Measurements from ENCODE around the gene PLEKHG4B.
"Not testable (repeated sequence)": the region's sequence is repeated elsewhere in the genome, so short reads cannot be mapped to it uniquely, and the experiment has no call there.

The PLEKHG4B gene, protein sequence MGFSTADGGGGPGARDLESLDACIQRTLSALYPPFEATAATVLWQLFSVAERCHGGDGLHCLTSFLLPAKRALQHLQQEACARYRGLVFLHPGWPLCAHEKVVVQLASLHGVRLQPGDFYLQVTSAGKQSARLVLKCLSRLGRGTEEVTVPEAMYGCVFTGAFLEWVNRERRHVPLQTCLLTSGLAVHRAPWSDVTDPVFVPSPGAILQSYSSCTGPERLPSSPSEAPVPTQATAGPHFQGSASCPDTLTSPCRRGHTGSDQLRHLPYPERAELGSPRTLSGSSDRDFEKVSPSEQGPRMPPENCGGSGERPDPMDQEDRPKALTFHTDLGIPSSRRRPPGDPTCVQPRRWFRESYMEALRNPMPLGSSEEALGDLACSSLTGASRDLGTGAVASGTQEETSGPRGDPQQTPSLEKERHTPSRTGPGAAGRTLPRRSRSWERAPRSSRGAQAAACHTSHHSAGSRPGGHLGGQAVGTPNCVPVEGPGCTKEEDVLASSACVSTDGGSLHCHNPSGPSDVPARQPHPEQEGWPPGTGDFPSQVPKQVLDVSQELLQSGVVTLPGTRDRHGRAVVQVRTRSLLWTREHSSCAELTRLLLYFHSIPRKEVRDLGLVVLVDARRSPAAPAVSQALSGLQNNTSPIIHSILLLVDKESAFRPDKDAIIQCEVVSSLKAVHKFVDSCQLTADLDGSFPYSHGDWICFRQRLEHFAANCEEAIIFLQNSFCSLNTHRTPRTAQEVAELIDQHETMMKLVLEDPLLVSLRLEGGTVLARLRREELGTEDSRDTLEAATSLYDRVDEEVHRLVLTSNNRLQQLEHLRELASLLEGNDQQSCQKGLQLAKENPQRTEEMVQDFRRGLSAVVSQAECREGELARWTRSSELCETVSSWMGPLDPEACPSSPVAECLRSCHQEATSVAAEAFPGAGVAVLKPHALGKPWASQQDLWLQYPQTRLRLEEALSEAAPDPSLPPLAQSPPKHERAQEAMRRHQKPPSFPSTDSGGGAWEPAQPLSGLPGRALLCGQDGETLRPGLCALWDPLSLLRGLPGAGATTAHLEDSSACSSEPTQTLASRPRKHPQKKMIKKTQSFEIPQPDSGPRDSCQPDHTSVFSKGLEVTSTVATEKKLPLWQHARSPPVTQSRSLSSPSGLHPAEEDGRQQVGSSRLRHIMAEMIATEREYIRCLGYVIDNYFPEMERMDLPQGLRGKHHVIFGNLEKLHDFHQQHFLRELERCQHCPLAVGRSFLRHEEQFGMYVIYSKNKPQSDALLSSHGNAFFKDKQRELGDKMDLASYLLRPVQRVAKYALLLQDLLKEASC (N-terminal part only)

DNA sequence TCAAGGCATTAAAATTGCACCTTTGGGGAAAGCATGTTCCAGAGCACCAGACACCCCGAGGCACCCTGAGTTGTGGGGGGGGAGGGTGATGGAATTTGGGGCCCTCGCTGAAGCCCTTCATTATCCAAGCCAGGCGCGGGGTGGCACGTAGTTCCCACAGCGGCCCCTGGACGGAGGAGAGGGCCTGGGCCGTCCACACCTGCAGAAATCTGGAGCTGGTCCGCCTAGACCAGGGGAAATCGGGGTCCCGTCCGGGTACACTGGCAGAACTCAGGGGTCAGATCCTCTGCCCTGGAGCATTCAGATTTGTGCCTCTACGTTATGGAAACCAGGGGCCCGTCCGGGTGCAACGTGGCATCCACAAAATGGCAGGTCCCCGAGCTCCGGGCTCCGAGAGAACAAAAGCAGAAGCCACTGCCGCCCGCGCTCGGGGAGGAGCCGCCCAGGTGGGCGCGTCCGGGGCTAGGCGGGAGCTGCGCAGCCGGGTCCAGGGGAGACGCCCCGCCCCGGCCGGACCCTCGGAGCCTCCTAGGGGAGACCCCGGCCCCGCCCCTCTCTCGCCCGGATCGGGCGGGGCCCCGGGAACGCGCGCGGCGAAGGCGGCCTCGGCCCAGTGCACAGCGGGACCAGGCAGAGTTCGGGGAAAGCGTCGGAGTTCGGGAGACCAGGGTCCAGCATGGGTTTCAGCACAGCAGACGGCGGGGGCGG, at the start of gene PLEKHG4B:
Gene PLEKHG4B (plus strand): TSS at position 613 of the 708 bp plus-strand sequence. CDS start 64 bp downstream, at position 677.
- no peak for DNase-seq (ENCODE audit: low read depth)

DNA sequence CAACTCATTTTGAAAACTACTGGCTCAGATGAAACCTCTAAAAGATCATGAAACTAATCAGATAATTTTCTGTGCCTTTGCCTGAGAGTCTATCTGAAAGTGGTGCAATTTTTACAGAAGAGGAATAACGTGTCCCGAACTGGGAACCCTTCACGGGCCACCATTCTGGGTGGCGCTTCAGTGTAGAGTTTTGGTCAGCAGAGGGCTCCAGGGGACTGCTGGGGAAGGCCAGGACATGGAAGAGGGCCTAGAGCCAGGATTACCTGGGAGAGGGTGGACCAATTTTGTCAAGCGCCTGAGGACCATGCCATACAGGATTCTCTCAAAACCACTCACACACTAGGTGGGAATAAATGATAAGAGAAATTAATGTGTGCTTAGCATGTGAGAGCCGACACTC, 49.7 kb upstream of the PLEKHG4B start:
- DNase-seq (ENCODE audit: low read depth): no peak

DNA sequence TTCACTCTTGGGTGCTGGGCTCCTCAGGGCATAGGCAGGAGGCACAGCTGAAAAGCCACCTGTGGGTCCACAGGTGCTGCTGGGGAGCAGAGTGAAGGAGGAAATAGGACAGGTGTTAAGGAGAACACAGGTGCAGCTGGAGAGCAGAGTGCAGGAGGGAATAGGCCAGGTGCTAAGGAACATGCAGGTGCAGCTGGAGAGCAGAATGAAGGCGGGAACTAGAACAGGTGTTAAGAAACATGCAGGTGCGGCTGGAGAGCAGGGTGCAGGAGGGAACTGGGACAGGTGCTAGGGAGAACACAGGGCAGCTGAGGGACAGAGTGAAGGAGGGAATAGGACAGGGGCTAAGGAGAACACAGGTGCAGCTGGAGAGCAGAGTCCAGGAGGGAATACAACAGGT, 43.8 kb upstream of the PLEKHG4B start:
- DNase-seq (ENCODE audit: low read depth): no peak

DNA sequence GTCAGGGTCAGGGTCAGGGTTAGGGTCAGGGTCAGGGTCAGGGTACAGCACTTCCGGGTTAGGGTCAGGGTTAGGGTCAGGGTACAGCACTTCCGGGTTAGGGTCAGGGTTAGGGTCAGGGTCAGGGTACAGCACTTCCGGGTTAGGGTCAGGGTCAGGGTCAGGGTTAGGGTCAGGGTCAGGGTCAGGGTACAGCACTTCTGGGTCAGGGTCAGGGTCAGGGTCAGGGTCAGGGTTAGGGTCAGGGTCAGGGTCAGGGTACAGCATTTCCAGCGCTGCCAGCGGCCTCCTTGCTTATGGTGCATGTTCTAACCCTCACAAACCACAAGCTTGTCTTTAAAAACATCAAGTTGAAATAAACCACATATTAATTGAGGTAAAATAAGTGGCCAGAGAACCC, 42.4 kb upstream of the PLEKHG4B start:
- not testable (repeated sequence) for DNase-seq (ENCODE audit: low read depth)

DNA sequence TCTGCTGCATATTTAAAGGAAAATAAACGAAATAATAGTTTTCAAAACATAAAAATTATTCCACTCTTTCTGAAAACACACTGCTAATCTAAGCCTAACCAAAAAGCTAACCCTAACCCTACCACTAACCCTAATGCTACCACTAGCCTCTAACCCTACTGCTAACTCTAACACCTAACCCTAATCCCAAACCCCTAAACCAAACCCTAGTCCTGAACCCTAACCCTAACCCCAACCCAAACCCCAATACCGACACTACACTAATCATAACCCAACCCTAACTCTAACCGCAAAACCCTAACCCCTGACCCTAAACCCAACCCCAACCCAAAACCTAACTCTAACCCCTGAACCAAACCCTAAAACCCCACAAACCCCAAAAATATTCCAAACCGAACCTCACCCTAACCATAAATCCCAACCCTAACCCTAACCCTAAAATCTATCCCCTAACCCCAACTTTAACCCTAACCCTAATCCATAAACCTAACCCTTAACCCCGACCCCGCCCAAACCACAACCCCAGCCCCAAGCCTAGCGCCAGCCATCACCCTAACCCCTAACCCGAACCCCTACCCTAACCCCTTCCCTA, 41.9 kb upstream of the PLEKHG4B start:
- no peak for DNase-seq (ENCODE audit: low read depth)

DNA sequence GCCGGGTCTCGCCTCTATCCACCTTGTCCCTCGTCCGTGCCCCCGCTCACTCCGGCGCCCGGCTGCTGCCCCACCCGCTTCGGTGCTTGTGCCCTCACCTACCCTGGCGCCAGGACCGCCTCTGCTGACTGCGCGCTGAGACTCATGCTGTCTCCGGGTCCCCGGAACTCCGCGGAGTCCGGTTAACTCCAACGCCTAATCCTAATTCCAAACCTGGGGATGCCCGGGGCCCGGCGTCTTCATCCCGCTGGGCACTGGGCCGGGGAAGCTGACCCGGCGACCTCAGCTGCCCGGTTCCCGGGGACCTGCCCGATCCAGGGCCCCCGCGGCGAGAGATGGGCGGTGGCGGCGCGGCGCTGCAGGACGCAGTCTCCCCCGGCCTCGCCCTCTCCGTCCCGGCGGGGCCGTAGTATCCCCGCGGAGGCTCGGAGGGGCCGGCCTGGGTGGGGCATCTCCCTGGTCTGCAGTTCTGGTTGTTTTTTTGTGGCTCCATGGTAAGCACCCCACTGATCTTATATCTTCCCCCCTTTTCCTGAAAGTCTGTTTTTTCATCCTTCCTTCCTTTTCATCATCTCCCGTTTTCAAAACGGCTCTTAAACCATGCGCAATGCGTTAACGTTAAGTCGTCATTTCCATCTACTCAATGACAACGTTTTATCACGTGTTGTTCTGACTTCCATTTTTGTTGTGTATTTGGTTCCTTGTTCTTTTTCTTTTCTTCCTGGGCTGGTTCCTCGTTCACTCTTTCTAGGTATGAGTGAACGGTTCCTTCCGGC, 41.1 kb upstream of the PLEKHG4B start:
- no peak for DNase-seq (ENCODE audit: low read depth)

DNA sequence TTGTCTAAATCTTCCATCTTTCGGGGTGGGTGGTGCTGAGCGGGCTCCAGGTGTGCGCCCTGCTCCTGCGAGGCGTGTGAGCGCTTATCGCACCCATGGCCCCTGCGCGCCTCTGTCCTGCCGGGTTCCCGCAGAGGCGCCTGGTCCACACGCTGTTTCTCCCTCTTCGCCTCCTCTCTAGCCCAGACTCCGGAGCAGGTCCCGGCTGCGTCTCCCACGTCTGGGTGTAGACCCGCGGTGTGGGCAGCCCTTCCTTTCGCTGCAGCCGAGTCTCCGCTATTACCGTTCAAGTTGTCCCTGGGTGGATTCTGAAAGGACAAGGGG, 40.5 kb upstream of the PLEKHG4B start:
- no peak for DNase-seq (ENCODE audit: low read depth)

DNA sequence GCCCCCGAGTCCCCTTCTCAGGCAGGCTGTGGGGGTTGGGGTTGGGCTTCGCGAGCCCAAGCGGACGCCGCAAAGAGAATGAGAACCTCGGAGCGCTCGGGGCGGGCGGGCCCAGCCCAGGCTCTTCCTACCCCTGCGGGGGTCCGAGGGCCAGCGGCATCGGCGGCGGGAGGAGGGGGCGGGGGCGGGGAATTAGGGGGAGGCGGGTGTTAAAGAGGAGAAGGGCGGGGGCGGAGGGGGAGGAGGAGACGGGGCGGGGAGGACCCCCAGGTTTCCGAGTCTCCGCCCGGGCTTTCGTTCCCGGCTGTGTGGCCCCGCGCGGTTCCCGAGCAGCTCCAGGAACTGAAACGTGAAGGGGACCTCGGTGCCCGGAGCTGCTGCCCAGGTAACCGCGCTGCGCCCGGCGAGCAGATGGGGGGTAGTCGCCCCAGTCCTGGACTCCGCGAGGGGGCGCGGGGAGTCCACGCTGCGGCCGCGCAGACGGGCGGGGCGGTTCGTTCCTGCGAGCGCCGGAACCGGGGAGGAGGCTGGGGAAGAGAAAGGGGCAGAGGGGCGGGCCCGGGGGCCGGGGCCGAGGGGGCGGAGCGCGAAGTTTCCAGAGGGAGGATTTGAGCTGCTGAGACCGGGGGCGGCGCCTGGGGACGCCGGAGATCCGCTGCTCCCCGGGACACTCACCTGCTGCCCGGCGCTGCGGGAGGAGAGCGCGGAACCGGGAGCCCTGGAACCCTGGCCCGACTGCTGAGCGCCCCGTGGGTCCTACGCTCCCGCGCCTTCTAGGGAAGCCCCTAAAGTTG, 38.4 kb upstream of the PLEKHG4B start:
- DNase-seq (ENCODE audit: low read depth): no peak

DNA sequence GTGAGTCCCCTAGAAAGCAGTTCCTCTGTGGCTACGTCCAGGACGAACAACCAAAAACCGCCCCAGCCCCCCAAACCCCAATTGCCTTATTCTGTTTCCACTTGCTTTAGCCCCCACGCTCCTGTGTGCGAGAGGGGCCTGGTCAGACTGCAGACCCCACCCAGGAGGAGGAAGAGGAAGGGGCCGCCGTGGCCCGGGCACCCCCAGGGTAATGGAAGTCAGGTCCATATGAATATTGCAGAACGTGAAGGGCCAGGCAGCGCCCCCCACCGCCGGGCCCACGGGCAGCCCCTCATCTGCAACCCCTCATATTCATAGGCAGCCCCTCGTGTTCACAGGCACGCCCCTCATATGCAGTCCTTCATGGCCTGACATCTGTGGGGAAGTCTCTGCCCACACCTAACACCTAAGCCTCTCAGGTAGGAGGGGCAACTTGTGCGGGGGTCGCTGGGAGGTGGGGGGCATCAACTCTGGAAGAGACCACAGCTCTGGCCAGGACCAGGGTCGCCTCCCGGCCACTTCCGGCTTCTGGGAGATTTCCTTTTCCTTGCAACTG, 37.7 kb upstream of the PLEKHG4B start:
- no peak for DNase-seq (ENCODE audit: low read depth)

DNA sequence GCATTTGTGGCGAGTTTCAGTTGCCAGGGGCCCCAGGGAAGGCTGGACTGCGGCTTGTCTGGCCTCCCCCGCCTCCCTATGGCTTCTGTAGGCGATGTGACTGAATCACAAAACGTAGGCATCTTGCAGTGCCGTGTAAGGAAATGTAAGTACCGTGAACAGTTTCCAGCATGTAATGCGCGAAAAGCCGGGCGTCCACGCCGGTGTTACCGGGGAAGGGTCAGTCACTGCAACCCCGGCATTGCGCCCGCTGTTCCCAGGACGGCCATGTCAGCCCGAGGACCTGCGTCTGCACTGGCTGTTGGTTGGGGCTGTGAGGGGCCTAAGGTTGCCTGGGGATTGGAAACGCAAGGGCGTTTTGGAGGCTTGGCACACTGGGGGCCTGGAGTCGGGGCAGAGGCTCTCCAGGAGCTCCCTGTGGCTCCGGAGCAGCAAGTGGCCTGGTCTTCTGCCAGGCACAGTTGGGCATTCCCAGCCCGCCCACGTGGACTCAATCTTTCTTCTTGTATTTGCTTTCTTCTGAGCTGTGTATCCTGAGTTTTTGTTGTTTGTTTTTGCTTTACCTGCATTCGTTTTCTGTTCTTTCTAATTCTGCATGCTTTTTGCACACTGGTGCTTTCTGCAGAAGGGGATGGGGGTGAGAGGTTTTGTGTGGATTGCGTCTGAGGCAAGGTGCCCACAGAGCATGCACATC, 36.9 kb upstream of the PLEKHG4B start:
- DNase-seq (ENCODE audit: low read depth): no peak

DNA sequence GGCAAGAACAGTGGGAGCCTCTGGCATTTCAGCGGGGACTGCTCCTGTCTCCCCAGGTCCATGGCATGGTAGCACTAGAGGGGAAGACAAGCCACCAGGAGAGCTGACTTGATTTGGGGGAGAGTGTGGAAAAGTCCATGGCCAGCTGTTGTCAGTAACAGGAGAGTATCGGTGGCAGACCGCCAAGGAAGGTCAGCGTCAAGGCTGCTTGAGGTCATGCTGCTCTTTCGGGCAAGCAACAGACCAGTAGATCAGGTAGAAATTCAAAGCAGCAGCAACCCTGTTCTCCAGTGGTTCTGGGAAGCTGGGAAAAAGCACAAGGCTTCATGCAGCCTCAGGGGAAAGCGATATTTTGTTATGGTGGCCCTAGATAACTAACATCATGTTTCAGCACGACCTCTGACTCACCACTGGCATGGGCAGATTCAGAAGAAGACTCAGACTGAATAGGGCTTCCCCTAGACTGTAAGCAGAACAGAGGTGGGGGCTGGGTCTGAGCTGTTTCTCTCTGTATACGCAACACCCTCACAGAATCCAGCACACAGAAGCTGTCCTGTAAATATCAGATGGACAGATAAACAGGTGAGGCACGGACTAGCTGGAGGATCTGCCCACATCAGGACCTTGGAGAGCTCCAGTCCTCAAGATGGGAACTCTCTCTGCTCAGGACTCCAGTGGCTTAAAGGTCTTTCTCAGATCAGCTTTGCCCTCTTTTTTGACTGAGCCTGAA, 35.2 kb upstream of the PLEKHG4B start:
- DNase-seq (ENCODE audit: low read depth): no peak

DNA sequence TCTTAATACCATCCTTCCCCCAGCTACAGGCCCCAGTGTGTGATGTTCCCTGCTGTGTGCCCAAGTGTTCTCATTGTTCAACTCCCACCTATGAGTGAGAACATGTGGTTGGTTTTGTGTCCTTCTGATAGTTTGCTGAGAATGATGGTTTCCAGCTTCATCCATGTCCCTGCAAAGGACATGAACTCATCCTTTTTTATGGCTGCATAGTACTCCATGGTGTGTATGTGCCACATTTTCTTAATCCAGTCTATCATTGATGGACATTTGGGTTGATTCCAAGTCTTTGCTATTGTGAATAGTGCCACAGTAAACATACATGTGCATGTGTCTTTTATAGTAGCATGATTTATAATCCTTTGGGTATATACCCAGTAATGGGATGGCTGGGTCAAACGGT, 31.7 kb upstream of the PLEKHG4B start:
- DNase-seq (ENCODE audit: low read depth): not testable (repeated sequence)

DNA sequence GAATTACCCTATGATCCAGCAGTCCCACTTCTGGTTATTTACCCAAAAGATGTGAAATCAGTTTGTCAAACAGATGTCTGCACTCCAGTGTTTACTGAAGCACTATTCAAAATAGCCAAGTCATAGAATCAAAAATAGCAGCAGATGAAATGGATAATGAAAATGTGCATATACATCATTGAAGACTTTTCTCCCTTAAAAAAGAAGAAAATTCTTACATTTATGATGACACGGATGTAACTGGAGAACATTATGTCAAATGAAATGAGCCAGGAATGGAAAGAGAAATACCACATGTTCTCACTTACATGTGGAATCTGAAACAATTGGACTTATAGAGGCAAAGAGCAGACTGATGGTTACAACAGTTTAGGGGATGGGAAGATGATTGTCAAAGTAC, 21.5 kb upstream of the PLEKHG4B start:
- DNase-seq (ENCODE audit: low read depth): no peak

DNA sequence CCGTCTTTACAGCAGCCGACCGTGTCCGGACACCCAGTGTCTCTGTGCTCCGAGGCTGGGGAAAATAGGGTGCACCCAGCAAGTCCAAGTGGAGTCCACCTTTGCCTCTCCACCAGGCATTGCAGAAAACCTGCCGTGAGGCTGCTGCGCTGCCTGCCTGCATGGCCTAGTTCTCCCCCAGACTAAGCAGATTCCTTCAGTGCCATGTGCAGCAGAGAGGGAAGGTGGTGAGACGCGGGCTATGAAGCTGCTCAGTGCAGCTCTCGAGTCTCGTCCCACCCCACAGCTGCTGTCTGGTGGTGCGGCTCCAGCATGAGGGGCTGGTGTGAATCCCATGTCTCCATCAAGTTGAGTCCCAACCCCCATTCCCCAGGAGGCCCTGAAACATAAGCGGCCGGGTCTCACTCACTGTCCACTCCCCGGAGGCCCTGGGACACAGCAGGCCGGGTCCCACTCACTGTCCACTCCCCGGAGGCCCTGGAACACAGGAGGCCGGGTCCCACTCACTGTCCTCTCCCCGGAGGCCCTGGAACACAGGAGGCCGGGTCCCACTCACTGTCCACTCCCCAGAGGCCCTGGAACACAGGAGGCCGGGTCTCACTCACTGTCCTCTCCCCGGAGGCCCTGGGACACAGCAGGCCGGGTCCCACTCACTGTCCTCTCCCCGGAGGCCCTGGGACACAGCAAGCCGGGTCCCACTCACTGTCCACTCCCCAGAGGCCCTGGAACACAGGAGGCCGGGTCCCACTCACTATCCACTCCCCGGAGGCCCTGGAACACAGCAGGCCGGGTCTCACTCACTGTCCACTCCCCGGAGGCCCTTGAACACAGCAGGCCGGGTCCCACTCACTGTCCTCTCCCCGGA, 19.4 kb upstream of the PLEKHG4B start:
- not testable (repeated sequence) for DNase-seq (ENCODE audit: low read depth)

DNA sequence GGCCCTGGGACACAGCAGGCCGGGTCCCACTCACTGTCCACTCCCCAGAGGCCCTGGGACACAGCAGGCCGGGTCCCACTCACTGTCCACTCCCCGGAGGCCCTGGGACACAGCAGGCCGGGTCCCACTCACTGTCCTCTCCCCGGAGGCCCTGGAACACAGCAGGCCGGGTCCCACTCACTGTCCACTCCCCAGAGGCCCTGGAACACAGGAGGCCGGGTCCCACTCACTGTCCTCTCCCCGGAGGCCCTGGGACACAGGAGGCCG, 18.9 kb upstream of the PLEKHG4B start:
- DNase-seq (ENCODE audit: low read depth): not testable (repeated sequence)

DNA sequence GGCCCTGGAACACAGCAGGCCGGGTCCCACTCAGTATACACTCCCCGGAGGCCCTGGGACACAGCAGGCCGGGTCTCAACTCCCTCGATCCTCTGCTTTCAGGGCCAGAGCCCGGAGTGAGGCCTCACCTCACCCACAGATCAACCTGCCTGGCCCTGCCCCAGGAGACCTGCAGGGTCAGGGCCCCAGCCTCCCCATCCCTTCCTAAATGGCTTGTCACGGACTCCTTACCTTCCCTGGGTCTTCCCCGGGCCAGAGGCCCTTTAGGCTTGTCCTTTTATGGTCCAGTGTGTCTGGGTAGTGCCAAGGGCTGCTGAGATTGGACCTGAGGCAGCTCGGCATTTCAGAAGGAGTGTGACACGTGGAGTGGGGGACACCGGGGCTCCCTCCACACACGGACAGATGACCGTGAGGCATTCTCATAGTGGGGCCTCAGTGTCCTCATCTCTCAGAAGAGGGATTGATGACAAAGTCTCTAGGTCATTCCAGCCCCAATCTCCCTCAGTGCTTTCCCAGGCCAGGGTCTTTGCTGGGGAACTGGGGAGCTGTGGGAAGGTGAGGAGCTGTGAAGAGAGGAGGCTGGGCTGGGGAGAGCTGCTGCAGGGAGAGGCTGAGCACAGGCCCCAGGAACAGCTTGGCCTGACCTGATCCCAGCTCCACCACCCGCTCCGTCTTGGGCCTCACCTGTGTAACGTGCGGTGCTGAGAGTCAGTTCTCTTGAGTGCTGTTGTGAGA, 18.0 kb upstream of the PLEKHG4B start:
- DNase-seq (ENCODE audit: low read depth): no peak

All from fibroblast of gingiva (primary cell).